GM21515 (cell line): ENCODE measurements around the gene SMARCD2.
"Not testable (repeated sequence)": the region's sequence is repeated elsewhere in the genome, so short reads cannot be mapped to it uniquely, and the experiment has no call there.

ENCODE experiments used
- ATAC-seq: cut with Tn5 transposase; IDR thresholded peaks from one replicate; pipeline ENCODE4 v1.9.1; 2021; ENCODE audit not compliant: unreplicated experiment

SMARCD2 gene

GRCh38 chr17:63816123-63816522 lies 26.4 kb downstream of the SMARCD2 start:
- ATAC-seq, result no peak

GRCh38 chr17:63809970-63810369 lies 32.5 kb downstream of the SMARCD2 start:
- ATAC-seq, result no peak

GRCh38 chr17:63805591-63805990 lies 36.9 kb downstream of the SMARCD2 start:
- no peak for ATAC-seq

GRCh38 chr17:63804328-63804727 lies 38.2 kb downstream of the SMARCD2 start:
- no peak for ATAC-seq

- ATAC-seq, result no peak
These were observed 41.7 kb downstream of the SMARCD2 start for GRCh38 chr17:63800783-63801182.

GRCh38 chr17:63798572-63799106 lies 43.8 kb downstream of the SMARCD2 start:
- ATAC-seq, result no peak

- not testable (repeated sequence) for ATAC-seq
These were observed 46.1 kb downstream of the SMARCD2 start for GRCh38 chr17:63796375-63796774.

- no peak for ATAC-seq
These were observed 50.3 kb downstream of the SMARCD2 start for GRCh38 chr17:63792055-63792729.

- no peak for ATAC-seq
These were observed 52.4 kb downstream of the SMARCD2 start for GRCh38 chr17:63790057-63790456.

- ATAC-seq, result no peak
These were observed 55.3 kb downstream of the SMARCD2 start for GRCh38 chr17:63786971-63787711.

GRCh38 chr17:63786117-63786516 lies 56.4 kb downstream of the SMARCD2 start:
- no peak for ATAC-seq

- no peak for ATAC-seq
These were observed 56.9 kb downstream of the SMARCD2 start for GRCh38 chr17:63785556-63785955.

- ATAC-seq, result no peak
These were observed 59.0 kb downstream of the SMARCD2 start for GRCh38 chr17:63783522-63783921.
